Activated naive CD4-positive, alpha-beta T cell treated with anti-CD3 and anti-CD28 coated beads, Interleukin-2, amount 50 U/mL, for 72 hours (primary cell): Measurements from ENCODE around the gene C8A. TPM values are rescaled to one million over a fixed set of nuclear protein-coding genes. Genes with fewer than 3 reads are reported as not detected.

Source experiments
- ATAC-seq, 2 donors: fragments of 150-1000 bp; cut with Tn5 transposase; 2 replicates each; pipeline ENCODE4 v1.10.0; 2021; ENCODE audit warnings: mild to moderate bottlenecking in 2 of 2, moderate library complexity in 2 of 2
- DNase-seq, 2 donors: peaks; one replicate each; pipeline ENCODE4 v3.0.0; 2021 to 2022; ENCODE audit warnings: low spot score in 2 of 2
- H3K27ac Mint-ChIP-seq, 2 donors: one replicate each; pipeline ENCODE4 v1.8.0; 2022; ENCODE audit warnings: mild to moderate bottlenecking in 2 of 2, mixed read lengths in 2 of 2
- H3K36me3 Mint-ChIP-seq, 2 donors: one replicate each; pipeline ENCODE4 v1.8.0; 2022; ENCODE audit warnings: mixed read lengths in 2 of 2
- H3K9me3 Mint-ChIP-seq, 2 donors: one replicate each; pipeline ENCODE4 v1.8.0; 2022; ENCODE audit warnings: mixed read lengths in 2 of 2
- total RNA-seq, 2 donors: library from RNA; stranded (reverse); gene quantifications; one replicate each; pipeline ENCODE4 v1.2.3, GENCODE V29; 2022

Gene C8A
- total RNA-seq, 2 donors from 2014 or later = not detected

DNA sequence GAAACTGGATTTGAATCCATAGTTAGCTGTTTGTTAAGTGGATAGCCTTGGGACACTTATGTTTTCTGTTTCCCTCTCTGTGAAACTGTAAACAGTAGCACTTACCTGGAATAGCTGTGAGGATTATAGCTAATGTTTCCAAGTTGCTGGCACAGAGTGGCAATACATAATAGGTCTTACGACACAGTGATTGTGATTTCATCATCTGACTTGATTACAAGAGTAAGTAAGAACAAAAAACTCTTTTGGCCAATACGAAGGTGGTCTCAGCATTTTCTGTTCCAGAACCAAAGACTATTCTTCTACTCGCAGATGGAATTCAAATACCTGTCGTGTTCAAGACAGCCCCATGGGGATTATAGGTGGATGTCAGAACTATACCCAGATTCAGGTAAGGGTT is 109.1 kb downstream of the C8A start:
- H3K9me3 Mint-ChIP-seq = peaks cover 0 to 4% of the 10 kb centered on the region in 2 donors
- DNase-seq (no peak), ATAC-seq (no peak)
- no peaks in the 10 kb centered on the region for H3K36me3 Mint-ChIP-seq
- H3K27ac Mint-ChIP-seq = no peak overlapping the region

- no peaks in the 10 kb centered on the region for H3K36me3 Mint-ChIP-seq
- DNase-seq (no peak), ATAC-seq (no peak)
- peaks cover 0 to 4% of the 10 kb centered on the region in 2 donors for H3K9me3 Mint-ChIP-seq
- H3K27ac Mint-ChIP-seq = peak overlapping the region in 1 of 2 donors; percentile 82
Observed at GRCh38 chr1:56964349-56965017, 109.9 kb downstream of the C8A start.

DNA sequence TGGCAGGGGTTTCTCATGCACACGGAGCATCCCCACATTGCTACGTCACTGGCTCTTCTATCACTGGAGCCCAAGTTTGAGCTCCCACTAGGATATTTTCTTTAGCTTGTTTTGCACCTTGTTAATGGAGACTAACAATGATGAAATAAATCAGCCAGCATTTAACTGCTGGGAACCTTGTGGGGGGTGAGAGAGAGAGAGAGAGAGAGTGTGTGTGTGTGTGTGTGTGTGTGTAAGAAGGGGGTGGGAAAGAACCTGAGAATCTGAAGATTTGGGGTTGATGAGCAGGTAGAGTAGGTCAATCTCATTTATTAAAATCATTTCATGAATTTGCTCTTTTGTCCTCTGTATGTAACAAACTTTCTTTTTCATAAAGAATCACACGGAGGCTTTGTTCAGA is 110.6 kb downstream of the C8A start:
- H3K9me3 Mint-ChIP-seq = peaks cover 2 to 6% of the 10 kb centered on the region in 2 donors
- no peaks in the 10 kb centered on the region for H3K36me3 Mint-ChIP-seq
- no peak for DNase-seq
- no peak for ATAC-seq
- no peak overlapping the region for H3K27ac Mint-ChIP-seq

DNA sequence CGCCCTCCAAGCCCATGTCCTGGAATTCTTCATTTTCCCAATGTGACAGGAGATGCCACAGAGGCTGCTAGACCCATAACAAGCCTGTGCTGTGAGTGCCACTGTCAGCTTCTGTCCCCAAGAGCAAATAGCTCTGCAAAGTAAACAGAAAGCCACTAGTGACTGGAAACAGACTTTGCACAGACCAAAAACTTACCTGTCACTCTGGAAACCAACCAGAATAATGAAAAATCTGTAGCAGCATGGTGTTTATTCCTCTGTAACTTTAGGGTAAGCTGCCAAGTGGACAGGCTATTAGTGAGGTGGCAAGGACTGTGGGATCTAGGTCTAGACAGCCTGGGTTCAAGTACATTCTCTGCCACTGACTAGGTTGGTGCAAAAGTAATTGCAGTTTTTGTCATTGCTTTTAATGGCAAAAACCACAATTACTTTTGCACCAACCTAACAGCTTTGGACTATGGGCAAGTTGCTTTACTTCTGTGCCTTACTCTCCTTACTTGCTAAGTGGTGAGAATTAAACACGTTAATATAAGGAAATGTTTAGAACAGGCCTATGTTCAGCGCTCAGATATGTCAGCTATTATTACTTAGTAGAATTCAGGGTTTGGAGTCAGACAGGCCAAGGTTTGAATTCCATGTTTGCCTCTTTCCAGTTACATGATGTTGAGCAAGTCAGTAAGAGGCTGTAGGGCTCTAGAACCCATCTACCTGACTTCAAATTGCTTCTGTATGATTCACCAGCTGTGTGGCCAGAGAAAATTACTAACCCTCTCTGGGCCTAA is 111.5 kb downstream of the C8A start, which contains the start of gene C8B:
TSS of gene C8B (minus strand) at position 100 of the 782 bp plus-strand sequence. CDS start at position 33, 67 bp downstream.
- H3K27ac Mint-ChIP-seq = no peak within 1 kb of the TSS
- peaks cover 5 to 10% of the 10 kb centered on the region in 2 donors for H3K9me3 Mint-ChIP-seq
- H3K36me3 Mint-ChIP-seq = no peaks in the 10 kb centered on the region
- no peak for ATAC-seq
- no peak for DNase-seq

- Mint-ChIP-seq H3K9me3 (peaks cover 5 to 10% of the 10 kb centered on the region in 2 donors), H3K36me3 (no peaks in the 10 kb centered on the region), H3K27ac (no peak overlapping the region)
- ATAC-seq (no peak), DNase-seq (no peak)
Observed at GRCh38 chr1:56966698-56966999, 112.1 kb downstream of the C8A start.

DNA sequence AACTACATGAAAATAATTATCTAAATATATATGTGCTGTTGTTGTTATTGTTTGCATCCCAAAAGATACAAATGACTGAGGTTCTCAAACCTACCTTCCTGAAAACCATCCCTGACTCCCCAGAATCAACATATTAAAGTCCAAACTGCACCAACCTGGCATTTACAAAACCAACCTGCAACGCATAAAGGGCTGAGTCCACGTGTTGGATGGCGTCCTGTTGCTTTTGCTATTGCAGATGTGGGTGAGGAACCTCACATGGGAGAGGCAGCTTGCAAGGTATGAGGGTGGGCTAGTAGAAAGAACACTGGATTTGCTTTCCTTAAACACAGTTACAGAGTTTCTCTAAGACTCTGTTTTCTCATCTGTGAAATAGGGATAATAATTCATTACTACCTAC is 112.8 kb downstream of the C8A start:
- H3K27ac Mint-ChIP-seq = no peak overlapping the region
- peaks cover 5 to 10% of the 10 kb centered on the region in 2 donors for H3K9me3 Mint-ChIP-seq
- ATAC-seq = no peak
- DNase-seq = no peak
- H3K36me3 Mint-ChIP-seq = no peaks in the 10 kb centered on the region

Other genes starting within 250 kb of the C8A start
- under 1 TPM in 1 of 2 donors, not detected in 1; 0.08 TPM for gene PRKAA2, start 209.5 kb upstream of the C8A start, total RNA-seq
- gene FYB2, start 35.4 kb upstream of the C8A start, total RNA-seq = not detected
- gene C8B, start 111.2 kb downstream of the C8A start, total RNA-seq = not detected